Measurements from ENCODE around the gene SLC22A17.
"Not testable (repeated sequence)": the region's sequence is repeated elsewhere in the genome, so short reads cannot be mapped to it uniquely, and the experiment has no call there.

DNA sequence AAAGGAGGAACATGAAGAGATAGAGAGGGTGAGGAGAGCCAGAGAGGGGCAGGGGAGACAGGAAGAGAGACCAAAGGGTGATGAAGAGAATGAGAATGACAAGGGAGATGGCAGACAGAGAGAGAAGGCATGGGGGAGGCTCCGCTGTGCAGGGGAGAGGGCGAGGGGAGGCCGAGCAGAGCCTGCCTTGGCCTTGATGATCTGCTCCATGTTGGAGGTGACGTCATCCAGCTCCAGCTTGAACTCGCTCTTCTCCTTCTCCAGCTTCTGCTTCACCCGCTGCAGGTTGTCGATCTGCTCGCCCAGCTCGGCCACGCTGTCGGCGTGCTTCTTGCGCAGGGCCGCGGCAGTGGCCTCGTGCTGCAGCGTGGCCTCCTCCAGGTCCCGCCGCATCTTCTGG lies 37.2 kb upstream of the SLC22A17 start:
- not testable (repeated sequence) for TF ChIP-seq NR2C2 (IDR thresholded peaks at IDR 0.05; ENCODE audit: borderline replicate concordance, control insufficient read depth, insufficient read length, low read depth); ETV6 (conservative IDR thresholded peaks at IDR 0.05 in 1 of 2, IDR thresholded peaks at IDR 0.05 in 1 of 2; ENCODE audit: borderline replicate concordance in 1 of 2, low read depth in 1 of 2); MTA3 (IDR thresholded peaks at IDR 0.05; ENCODE audit: borderline replicate concordance, low read length); ATF3 (IDR thresholded peaks at IDR 0.05; ENCODE audit: borderline replicate concordance, extremely low read depth, low read depth, low read length)
